Medulla oblongata (tissue), 1 donor: ENCODE measurements around the gene CORO2A.

Experiments
- DNase-seq: peaks from one replicate; pipeline ENCODE4 v3.0.0-alpha.2; 2015; ENCODE audit errors: extremely low spot score

CORO2A gene

GRCh38 chr9:98171176-98171925 lies 21.1 kb downstream of the CORO2A start:
- no peak for DNase-seq

- DNase-seq: no peak
Measured at GRCh38 chr9:98168941-98169488, 23.4 kb downstream of the CORO2A start.

GRCh38 chr9:98168153-98168780 lies 24.2 kb downstream of the CORO2A start:
- no peak for DNase-seq

- DNase-seq: no peak
Measured at GRCh38 chr9:98164912-98165311, 27.5 kb downstream of the CORO2A start.

- no peak for DNase-seq
Measured at GRCh38 chr9:98162613-98163012, 29.8 kb downstream of the CORO2A start.

- no peak for DNase-seq
Measured at GRCh38 chr9:98161851-98162250, 30.6 kb downstream of the CORO2A start.

- DNase-seq: no peak
Measured at GRCh38 chr9:98159790-98160189, 32.6 kb downstream of the CORO2A start.

GRCh38 chr9:98159301-98159700 lies 33.1 kb downstream of the CORO2A start:
- no peak for DNase-seq

GRCh38 chr9:98158071-98158831 lies 34.2 kb downstream of the CORO2A start:
- DNase-seq: no peak

GRCh38 chr9:98157372-98157771 lies 35.1 kb downstream of the CORO2A start:
- DNase-seq: no peak

- DNase-seq: no peak
Measured at GRCh38 chr9:98154678-98155077, 37.8 kb downstream of the CORO2A start.

GRCh38 chr9:98152526-98152925 lies 39.9 kb downstream of the CORO2A start:
- DNase-seq: no peak

GRCh38 chr9:98150721-98151120 lies 41.7 kb downstream of the CORO2A start:
- no peak for DNase-seq

- DNase-seq: no peak
Measured at GRCh38 chr9:98150164-98150563, 42.3 kb downstream of the CORO2A start.

GRCh38 chr9:98149422-98149821 lies 43.0 kb downstream of the CORO2A start:
- no peak for DNase-seq

- DNase-seq: no peak
Measured at GRCh38 chr9:98148486-98148885, 44.0 kb downstream of the CORO2A start.

GRCh38 chr9:98147582-98147981 lies 44.9 kb downstream of the CORO2A start:
- no peak for DNase-seq

- no peak for DNase-seq
Measured at GRCh38 chr9:98146101-98146991, 46.1 kb downstream of the CORO2A start.

- DNase-seq: no peak
Measured at GRCh38 chr9:98144631-98145030, 47.8 kb downstream of the CORO2A start.

GRCh38 chr9:98144076-98144475 lies 48.4 kb downstream of the CORO2A start:
- DNase-seq: no peak

GRCh38 chr9:98142925-98143481 lies 49.4 kb downstream of the CORO2A start:
- DNase-seq: no peak
